Liver (tissue), 3 donors: ENCODE results near the gene GPR18.

Experiments
- ATF3 ChIP-seq: IDR thresholded peaks from 2 replicates; pipeline ENCODE4 v1.6.1; 2016; ENCODE audit warnings: antibody characterized with exemption
- CTCF ChIP-seq: fragments of 150-350 bp; IDR thresholded peaks from 2 replicates; pipeline ENCODE4 v1.5.1; 2017; ENCODE audit warnings: improper control_type of control experiment, low read depth, low read length; ENCODE audit not compliant: missing input control
- GABPA ChIP-seq, 2 donors: IDR thresholded peaks in 1 of 2; conservative IDR thresholded peaks in 1 of 2; 2 replicates each; pipeline ENCODE4 v1.6.1; 2016; ENCODE audit warnings: antibody characterized with exemption in 2 of 2, mild to moderate bottlenecking in 1 of 2, moderate library complexity in 1 of 2
- HNF4G ChIP-seq: IDR thresholded peaks from 2 replicates; pipeline ENCODE4 v1.6.1; 2016; ENCODE audit warnings: antibody characterized with exemption
- JUND ChIP-seq, 2 donors: IDR thresholded peaks; 2 replicates each; pipeline ENCODE4 v1.6.1; 2016; ENCODE audit warnings: antibody characterized with exemption in 2 of 2
- MAX ChIP-seq: IDR thresholded peaks from 2 replicates; pipeline ENCODE4 v1.6.1; 2016; ENCODE audit warnings: antibody characterized with exemption
- NR2F2 ChIP-seq: IDR thresholded peaks from 2 replicates; pipeline ENCODE4 v1.6.1; 2016; ENCODE audit warnings: antibody characterized with exemption
- RAD21 ChIP-seq, 2 donors: IDR thresholded peaks; 2 replicates each; pipeline ENCODE4 v1.6.1; 2016; ENCODE audit warnings: antibody characterized with exemption in 2 of 2, mild to moderate bottlenecking in 2 of 2
- REST ChIP-seq: IDR thresholded peaks from 2 replicates; pipeline ENCODE4 v1.6.1; 2016; ENCODE audit warnings: antibody characterized with exemption, mild to moderate bottlenecking
- RXRA ChIP-seq, 2 donors: IDR thresholded peaks; 2 replicates each; pipeline ENCODE4 v1.6.1; 2017 to 2018; ENCODE audit warnings: antibody characterized with exemption in 2 of 2, mild to moderate bottlenecking in 1 of 2
- SP1 ChIP-seq: IDR thresholded peaks from 2 replicates; pipeline ENCODE4 v1.6.1; 2018; ENCODE audit warnings: antibody characterized with exemption, mild to moderate bottlenecking
- TAF1 ChIP-seq: conservative IDR thresholded peaks from 2 replicates; pipeline ENCODE4 v1.6.1; 2016; ENCODE audit warnings: antibody characterized with exemption, mild to moderate bottlenecking
- YY1 ChIP-seq: IDR thresholded peaks from 2 replicates; pipeline ENCODE4 v1.6.1; 2016; ENCODE audit warnings: antibody characterized with exemption, mild to moderate bottlenecking
- ZBTB33 ChIP-seq: IDR thresholded peaks from 2 replicates; pipeline ENCODE4 v1.6.1; 2016; ENCODE audit warnings: antibody characterized with exemption
- donor health status: healthy.
- donor health status: healthy.

- TF ChIP-seq CTCF = no peak
- TF ChIP-seq MAX = no peak
- no peak for TF ChIP-seq ATF3
- TF ChIP-seq REST = no peak
- TF ChIP-seq SP1 = no peak
- TF ChIP-seq TAF1 = no peak
- TF ChIP-seq RAD21 (IDR thresholded peaks at IDR 0.05) = no peak
- TF ChIP-seq ZBTB33 = no peak
- no peak for TF ChIP-seq RXRA (IDR thresholded peaks at IDR 0.05)
- no peak for TF ChIP-seq HNF4G
- TF ChIP-seq YY1 = no peak
- TF ChIP-seq NR2F2 = no peak
- TF ChIP-seq GABPA (IDR thresholded peaks at IDR 0.05 in 1 of 2, conservative IDR thresholded peaks at IDR 0.05 in 1 of 2) = no peak
- no peak for TF ChIP-seq JUND (IDR thresholded peaks at IDR 0.05)
These were observed 19.4 kb upstream of the GPR18 start for GRCh38 chr13:99277629-99278028.
